H9 (cell line): ENCODE measurements around the gene RFT1. TPM values are rescaled to one million over a fixed set of nuclear protein-coding genes. Genes with fewer than 3 reads are reported as not detected.
A peak's percentile ranks its signal among the peaks of the same experiment; 100 is the strongest.

Source experiments
- DNase-seq: peaks from one replicate; pipeline ENCODE4 v3.0.0-alpha.2; 2017
- H2AFZ ChIP-seq: one replicate; pipeline ENCODE4 v1.6.1; 2013; ENCODE audit warnings: mild to moderate bottlenecking, low read length, control low read depth, moderate library complexity
- H2AK5ac ChIP-seq: 2 replicates; pipeline ENCODE4 v1.6.1; 2013; ENCODE audit warnings: low read length, control low read depth, mixed read lengths; ENCODE audit not compliant: insufficient read length
- H2BK120ac ChIP-seq: one replicate; pipeline ENCODE4 v1.6.1; 2013; ENCODE audit warnings: low read depth, mild to moderate bottlenecking, low read length, control low read depth, inconsistent platforms; ENCODE audit not compliant: poor library complexity, severe bottlenecking
- H2BK12ac ChIP-seq: 2 replicates; pipeline ENCODE4 v1.6.1; 2013; ENCODE audit warnings: low read length, control low read depth, mixed read lengths, low read depth; ENCODE audit not compliant: insufficient read length
- H2BK15ac ChIP-seq: 2 replicates; pipeline ENCODE4 v1.6.1; 2013; ENCODE audit warnings: low read depth, low read length, control low read depth
- H2BK20ac ChIP-seq: one replicate; pipeline ENCODE4 v1.6.1; 2013; ENCODE audit warnings: low read depth, mild to moderate bottlenecking, low read length, control low read depth, inconsistent platforms; ENCODE audit not compliant: poor library complexity, severe bottlenecking
- H2BK5ac ChIP-seq: 2 replicates; pipeline ENCODE4 v1.6.1; 2013; ENCODE audit warnings: low read length, control low read depth, mixed read lengths; ENCODE audit not compliant: insufficient read length
- H3K14ac ChIP-seq: 2 replicates; pipeline ENCODE4 v1.6.1; 2013; ENCODE audit warnings: low read length, control low read depth; ENCODE audit not compliant: insufficient read depth
- H3K18ac ChIP-seq: 2 replicates; pipeline ENCODE4 v1.6.1; 2013; ENCODE audit warnings: low read depth, mild to moderate bottlenecking, mixed read lengths, low read length, control low read depth; ENCODE audit not compliant: insufficient read length
- H3K23ac ChIP-seq: 2 replicates; pipeline ENCODE4 v1.6.1; 2013; ENCODE audit warnings: low read length, control low read depth, mixed read lengths, low read depth; ENCODE audit not compliant: insufficient read length
- H3K23me2 ChIP-seq: 2 replicates; pipeline ENCODE4 v1.6.1; 2013; ENCODE audit warnings: low read depth, mild to moderate bottlenecking, mixed read lengths, low read length, control low read depth; ENCODE audit not compliant: insufficient read length, poor library complexity, severe bottlenecking
- H3K27ac ChIP-seq: 2 replicates; pipeline ENCODE4 v1.5.1; 2013; ENCODE audit warnings: low read length, control low read depth, mixed read lengths, low read depth; ENCODE audit not compliant: insufficient read length
- H3K27me3 ChIP-seq: 2 replicates; pipeline ENCODE4 v1.6.1; 2013; ENCODE audit warnings: low read length, control low read depth, inconsistent platforms; ENCODE audit not compliant: insufficient read depth
- H3K4ac ChIP-seq: 2 replicates; pipeline ENCODE4 v1.6.1; 2013; ENCODE audit warnings: low read depth, mild to moderate bottlenecking, control low read depth, inconsistent platforms, low read length, moderate library complexity
- H3K4me1 ChIP-seq: 2 replicates; pipeline ENCODE4 v1.6.1; 2013; ENCODE audit warnings: low read length, control low read depth, inconsistent platforms; ENCODE audit not compliant: insufficient read depth
- H3K4me2 ChIP-seq: 2 replicates; pipeline ENCODE4 v1.6.1; 2013; ENCODE audit warnings: low read length, control low read depth, mixed read lengths; ENCODE audit not compliant: insufficient read length, insufficient read depth
- H3K56ac ChIP-seq: 2 replicates; pipeline ENCODE4 v1.6.1; 2013; ENCODE audit warnings: low read depth, mild to moderate bottlenecking, mixed read lengths, low read length, control low read depth; ENCODE audit not compliant: insufficient read length
- H3K79me1 ChIP-seq: 2 replicates; pipeline ENCODE4 v1.6.1; 2013; ENCODE audit warnings: low read depth, mild to moderate bottlenecking, moderate library complexity, low read length, control low read depth, inconsistent platforms; ENCODE audit not compliant: insufficient read depth, poor library complexity, severe bottlenecking
- H3K79me2 ChIP-seq: 2 replicates; pipeline ENCODE4 v1.6.1; 2013; ENCODE audit warnings: low read length, control low read depth, inconsistent platforms; ENCODE audit not compliant: insufficient read depth
- H3K9ac ChIP-seq: 2 replicates; pipeline ENCODE4 v1.6.1; 2013; ENCODE audit warnings: low read length, control low read depth, mixed read lengths; ENCODE audit not compliant: insufficient read length; ENCODE audit errors: extremely low read depth
- H3K9me3 ChIP-seq: one replicate; pipeline ENCODE4 v1.6.1; 2013; ENCODE audit warnings: low read depth, low read length, inconsistent platforms; ENCODE audit not compliant: control insufficient read depth
- H3T11ph ChIP-seq: one replicate; pipeline ENCODE4 v1.6.1; 2013; ENCODE audit warnings: mild to moderate bottlenecking, low read length, control low read depth, inconsistent platforms
- H4K20me1 ChIP-seq: one replicate; pipeline ENCODE4 v1.6.1; 2013; ENCODE audit not compliant: control insufficient read depth, insufficient read length, insufficient read depth
- H4K5ac ChIP-seq: 2 replicates; pipeline ENCODE4 v1.6.1; 2013; ENCODE audit warnings: low read depth, mild to moderate bottlenecking, mixed read lengths, low read length, control low read depth; ENCODE audit not compliant: insufficient read length
- H4K8ac ChIP-seq: replicated peaks from 2 replicates; pipeline ENCODE4 v1.6.1; 2013; ENCODE audit warnings: low read length, control low read depth, mixed read lengths, low read depth; ENCODE audit not compliant: insufficient read length
- H4K91ac ChIP-seq: 2 replicates; pipeline ENCODE4 v1.6.1; 2013; ENCODE audit warnings: low read depth, mild to moderate bottlenecking, moderate library complexity, mixed read lengths, low read length, control low read depth; ENCODE audit not compliant: insufficient read length
- H3K27ac Mint-ChIP-seq, 3 experiments: 2 replicates in 2 of 3; 3 replicates in 1 of 3; pipeline ENCODE4 v1.8.0; 2020 to 2021; ENCODE audit warnings: mixed read lengths in 3 of 3, mild to moderate bottlenecking in 1 of 3, moderate library complexity in 1 of 3
- H3K27me3 Mint-ChIP-seq: 2 replicates; pipeline ENCODE4 v1.8.0; 2021; ENCODE audit warnings: low read depth, mild to moderate bottlenecking, moderate library complexity, mixed read lengths
- H3K36me3 Mint-ChIP-seq, 3 experiments: 2 replicates in 2 of 3; 3 replicates in 1 of 3; pipeline ENCODE4 v1.8.0; 2020 to 2021; ENCODE audit warnings: low read depth in 3 of 3, mixed read lengths in 3 of 3; ENCODE audit not compliant: insufficient read depth in 1 of 3
- H3K4me1 Mint-ChIP-seq, 2 experiments: 2 replicates each; pipeline ENCODE4 v1.8.0; 2020; ENCODE audit warnings: mixed read lengths in 2 of 2
- H3K4me3 Mint-ChIP-seq, 2 experiments: 2 replicates in 1 of 2; 3 replicates in 1 of 2; pipeline ENCODE4 v1.8.0; 2020 to 2021; ENCODE audit warnings: mild to moderate bottlenecking in 2 of 2, mixed read lengths in 2 of 2, moderate library complexity in 1 of 2
- H3K9me3 Mint-ChIP-seq, 2 experiments: 2 replicates in 1 of 2; 3 replicates in 1 of 2; pipeline ENCODE4 v1.8.0; 2020; ENCODE audit warnings: mild to moderate bottlenecking in 2 of 2, mixed read lengths in 2 of 2, moderate library complexity in 1 of 2
- CTCF ChIP-seq: fragments of 200-600 bp; sonication (generic); conservative IDR thresholded peaks from 3 replicates; pipeline ENCODE4 v1.8.0; 2021; ENCODE audit warnings: antibody characterized with exemption, mild to moderate bottlenecking
- whole genome bisulfite sequencing: extraction: QIAGEN DNeasy Blood & Tissue Kit; methylation state at CpG from one replicate; pipeline ENCODE4 v1.1.7; 2013; ENCODE audit warnings: missing lambda C conversion rate, low lambda C conversion rate, mixed read lengths; ENCODE audit not compliant: insufficient read length; ENCODE audit errors: extremely low coverage; 5-methylcytosine and 5-hydroxymethylcytosine counted together
- total RNA-seq: library from RNA; stranded (reverse); gene quantifications from 2 replicates; pipeline ENCODE4 v1.2.1, GENCODE V29; 2021

RFT1 gene
- total RNA-seq, 1 experiment from 2014 or later: 24.1 TPM

- Histone ChIP-seq H3K9ac (no peak overlapping the region), H3K9me3 (no peaks in the 10 kb centered on the region), H3K56ac (no peak overlapping the region), H2BK120ac (no peak overlapping the region), H3K79me1 (no peaks in the 10 kb centered on the region), H3K14ac (no peak overlapping the region), H3K23ac (no peak overlapping the region), H3K27me3 (no peaks in the 10 kb centered on the region), H4K8ac (no peak overlapping the region), H2BK5ac (no peak overlapping the region), H4K91ac (no peak overlapping the region), H3T11ph (no peak overlapping the region), H3K27ac (no peak overlapping the region), H2BK12ac (no peak overlapping the region), H2AFZ (no peak overlapping the region), H3K4ac (no peak overlapping the region), H4K5ac (no peak overlapping the region), H2AK5ac (no peak overlapping the region), H2BK15ac (no peak overlapping the region), H3K79me2 (no peaks in the 10 kb centered on the region), H3K4me1 (no peaks in the 10 kb centered on the region), H2BK20ac (no peak overlapping the region), H3K23me2 (no peaks in the 10 kb centered on the region), H4K20me1 (no peaks in the 10 kb centered on the region), H3K4me2 (no peak overlapping the region), H3K18ac (no peak overlapping the region)
- Mint-ChIP-seq H3K4me1 (no peaks in the 10 kb centered on the region), H3K36me3 (no peaks in the 10 kb centered on the region), H3K27me3 (peaks cover 5% of the 10 kb centered on the region), H3K4me3 (no peak overlapping the region), H3K9me3 (no peaks in the 10 kb centered on the region; a peak in 1 of 5 replicates), H3K27ac (no peak overlapping the region)
- WGBS: no CpG with 5 or more reads among the region's 7 CpGs
- peak; percentile 16 for DNase-seq
- TF ChIP-seq CTCF: no peak
Measured at GRCh38 chr3:53080612-53081205, 49.5 kb downstream of the RFT1 start.
